Measurements from ENCODE around the gene PRSS8. TPM values are rescaled to one million over a fixed set of nuclear protein-coding genes. Genes with fewer than 3 reads are reported as not detected.

PRSS8 gene
- total RNA-seq, 1 experiment from 2014 or later, result 42.6 TPM

DNA sequence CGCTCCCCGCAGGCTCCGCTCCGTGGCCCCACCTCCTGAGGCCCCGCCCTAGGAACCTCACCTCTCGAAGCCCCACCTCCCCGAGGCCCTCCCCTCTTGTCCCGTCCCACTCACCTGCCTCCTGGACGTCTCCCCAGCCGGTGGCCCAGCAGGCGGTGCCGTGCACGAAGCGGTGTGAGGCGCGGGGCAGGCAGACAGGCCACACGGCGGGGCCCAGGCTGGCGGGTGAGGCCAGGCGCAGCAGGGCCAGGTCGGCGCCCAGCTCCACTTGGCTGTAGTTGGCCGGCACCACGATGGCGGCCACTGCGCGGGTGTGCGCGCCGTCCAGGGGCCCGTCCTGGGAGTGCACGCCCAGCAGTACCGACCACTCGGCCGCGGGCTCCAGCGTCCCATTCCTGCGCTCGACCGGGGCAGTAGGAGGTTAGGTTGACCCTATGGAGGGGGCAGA is 12.8 kb upstream of the PRSS8 start:
- Histone ChIP-seq H4K20me1 (ENCODE audit: insufficient read depth) (no peaks in the 10 kb centered on the region), H3K9me2 (ENCODE audit: insufficient read depth) (no peaks in the 10 kb centered on the region), H3K9me3 (ENCODE audit: control insufficient read depth in 1 of 2, insufficient read depth in 1 of 2, low read depth in 1 of 2, low read length in 2 of 2) (no peaks in the 10 kb centered on the region), H3K79me2 (ENCODE audit: insufficient read depth, low read length) (no peaks in the 10 kb centered on the region), H3K4me3 (replicated peaks in 1 of 2; ENCODE audit: low read depth in 1 of 2, low read length in 2 of 2) (peak overlapping the region; percentile 22 to 27; a peak in 3 of 4 replicates), H3K27me3 (ENCODE audit: insufficient read depth, low read length) (no peaks in the 10 kb centered on the region), H3K27ac (ENCODE audit: low read depth, low read length) (peak overlapping the region; percentile 32; the same call in 1 of the 2 replicates), H3K36me3 (ENCODE audit: control insufficient read depth in 1 of 2, insufficient read depth in 2 of 2, low read length in 2 of 2) (no peaks in the 10 kb centered on the region), H3K4me2 (ENCODE audit: low read length) (peak overlapping the region; percentile 66), H3K4me1 (ENCODE audit: control insufficient read depth in 1 of 2, insufficient read depth in 2 of 2, low read length in 2 of 2) (peaks cover 14 to 29% of the 10 kb centered on the region in 2 experiments; a peak in 3 of 4 replicates), H3K9ac (ENCODE audit: low read length) (no peak overlapping the region), H2AFZ (ENCODE audit: low read depth, low read length, poor library complexity, severe bottlenecking) (peak overlapping the region; percentile 77)
- TF ChIP-seq EZH2 (IDR thresholded peaks at IDR 0.05) (no peak), ZFX (IDR thresholded peaks at IDR 0.05) (no peak), EZH2phosphoT487 (IDR thresholded peaks at IDR 0.05; ENCODE audit: borderline replicate concordance) (no peak), SRF (IDR thresholded peaks at IDR 0.05; ENCODE audit: low read depth) (no peak), POLR2AphosphoS5 (IDR thresholded peaks at IDR 0.05; ENCODE audit: low read depth, low read length) (no peak), POLR2A (IDR thresholded peaks at IDR 0.05; ENCODE audit: borderline replicate concordance, extremely low read depth, insufficient read depth, insufficient read length) (no peak), SIN3A (IDR thresholded peaks at IDR 0.05; ENCODE audit: low read depth) (no peak), TCF7L2 (IDR thresholded peaks at IDR 0.05; ENCODE audit: borderline replicate concordance, extremely low read depth, insufficient read depth, insufficient read length) (no peak), YY1 (IDR thresholded peaks at IDR 0.05; ENCODE audit: extremely low read depth, insufficient replicate concordance, low read depth, low read length) (no peak)
- no TSS peak for BruUV-seq (replicated peaks)
- RAD21 ChIA-PET (ENCODE audit: low non-redundant PET in 1 of 2, low total read pairs in 2 of 2, uncharacterized antibody in 2 of 2, unreplicated experiment in 2 of 2), result no interaction called here
- CTCF ChIA-PET, result no interaction called here
- POLR2A ChIA-PET, result no interaction called here
- ATAC-seq (peak; percentile 99), DNase-seq (ENCODE audit: low read depth, low spot score) (peak; percentile 35)
- intact Hi-C loops (cut with micrococcal nuclease), result no loop called here

DNA sequence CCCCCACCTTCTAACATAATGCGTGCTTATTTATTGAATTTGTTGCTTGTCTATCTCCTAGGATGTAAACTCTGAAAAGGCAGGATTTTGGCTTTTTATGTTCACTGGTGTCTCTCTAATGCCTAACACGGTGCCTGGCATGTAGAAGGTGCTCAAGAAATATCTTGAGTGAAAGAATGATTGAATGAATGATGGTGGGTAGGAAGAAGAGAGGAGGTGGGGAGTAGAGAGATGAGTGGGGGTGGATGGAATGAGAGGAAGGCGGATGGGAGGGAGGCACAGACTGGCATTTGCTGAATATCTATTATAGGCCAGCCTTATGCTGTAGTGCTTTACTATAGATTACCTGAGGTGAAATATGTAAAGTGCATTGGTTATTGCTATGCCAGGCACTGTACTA is 12.0 kb upstream of the PRSS8 start:
- no peaks in the 10 kb centered on the region for H3K27me3 ChIP-seq (ENCODE audit: insufficient read depth, low read length)
- H3K9me3 ChIP-seq (ENCODE audit: control insufficient read depth in 1 of 2, insufficient read depth in 1 of 2, low read depth in 1 of 2, low read length in 2 of 2), result no peaks in the 10 kb centered on the region
- intact Hi-C loops (cut with micrococcal nuclease), result no loop called here
- H3K4me3 ChIP-seq (replicated peaks in 1 of 2; ENCODE audit: low read depth in 1 of 2, low read length in 2 of 2), result peak overlapping the region in 1 of 2 experiments; percentile 27; a peak in 2 of 4 replicates
- H4K20me1 ChIP-seq (ENCODE audit: insufficient read depth), result no peaks in the 10 kb centered on the region
- H2AFZ ChIP-seq (ENCODE audit: low read depth, low read length, poor library complexity, severe bottlenecking), result peak overlapping the region; percentile 77
- 0 out of 2 replicates have a peak, but pooled peaks have one; percentile 3 for ATAC-seq
- ChIA-PET CTCF (no interaction called here), RAD21 (ENCODE audit: low non-redundant PET in 1 of 2, low total read pairs in 2 of 2, uncharacterized antibody in 2 of 2, unreplicated experiment in 2 of 2) (no interaction called here), POLR2A (no interaction called here)
- DNase-seq (ENCODE audit: low read depth, low spot score), result no peak
- no peaks in the 10 kb centered on the region for H3K36me3 ChIP-seq (ENCODE audit: control insufficient read depth in 1 of 2, insufficient read depth in 2 of 2, low read length in 2 of 2)
- no peak overlapping the region for H3K27ac ChIP-seq (ENCODE audit: low read depth, low read length)
- peaks cover 18 to 35% of the 10 kb centered on the region in 2 experiments; a peak in 3 of 4 replicates for H3K4me1 ChIP-seq (ENCODE audit: control insufficient read depth in 1 of 2, insufficient read depth in 2 of 2, low read length in 2 of 2)
- no TSS peak for BruUV-seq (replicated peaks)
- H3K9ac ChIP-seq (ENCODE audit: low read length), result no peak overlapping the region
- H3K79me2 ChIP-seq (ENCODE audit: insufficient read depth, low read length), result no peaks in the 10 kb centered on the region
- no peaks in the 10 kb centered on the region for H3K9me2 ChIP-seq (ENCODE audit: insufficient read depth)
- H3K4me2 ChIP-seq (ENCODE audit: low read length), result peak overlapping the region; percentile 66
- TF ChIP-seq SIN3A (IDR thresholded peaks at IDR 0.05; ENCODE audit: low read depth), result no peak
- TF ChIP-seq CBX3 (IDR thresholded peaks at IDR 0.05; ENCODE audit: low read depth), result no peak
- TF ChIP-seq ELF1 (IDR thresholded peaks at IDR 0.05; ENCODE audit: borderline replicate concordance, low read depth), result no peak
- no peak for TF ChIP-seq EGR1 (IDR thresholded peaks at IDR 0.05; ENCODE audit: low read depth)
- no peak for TF ChIP-seq POLR2AphosphoS5 (IDR thresholded peaks at IDR 0.05; ENCODE audit: low read depth, low read length)
- no peak for TF ChIP-seq POLR2A (IDR thresholded peaks at IDR 0.05; ENCODE audit: borderline replicate concordance, extremely low read depth, insufficient read depth, insufficient read length)
- TF ChIP-seq, protein P1, sequence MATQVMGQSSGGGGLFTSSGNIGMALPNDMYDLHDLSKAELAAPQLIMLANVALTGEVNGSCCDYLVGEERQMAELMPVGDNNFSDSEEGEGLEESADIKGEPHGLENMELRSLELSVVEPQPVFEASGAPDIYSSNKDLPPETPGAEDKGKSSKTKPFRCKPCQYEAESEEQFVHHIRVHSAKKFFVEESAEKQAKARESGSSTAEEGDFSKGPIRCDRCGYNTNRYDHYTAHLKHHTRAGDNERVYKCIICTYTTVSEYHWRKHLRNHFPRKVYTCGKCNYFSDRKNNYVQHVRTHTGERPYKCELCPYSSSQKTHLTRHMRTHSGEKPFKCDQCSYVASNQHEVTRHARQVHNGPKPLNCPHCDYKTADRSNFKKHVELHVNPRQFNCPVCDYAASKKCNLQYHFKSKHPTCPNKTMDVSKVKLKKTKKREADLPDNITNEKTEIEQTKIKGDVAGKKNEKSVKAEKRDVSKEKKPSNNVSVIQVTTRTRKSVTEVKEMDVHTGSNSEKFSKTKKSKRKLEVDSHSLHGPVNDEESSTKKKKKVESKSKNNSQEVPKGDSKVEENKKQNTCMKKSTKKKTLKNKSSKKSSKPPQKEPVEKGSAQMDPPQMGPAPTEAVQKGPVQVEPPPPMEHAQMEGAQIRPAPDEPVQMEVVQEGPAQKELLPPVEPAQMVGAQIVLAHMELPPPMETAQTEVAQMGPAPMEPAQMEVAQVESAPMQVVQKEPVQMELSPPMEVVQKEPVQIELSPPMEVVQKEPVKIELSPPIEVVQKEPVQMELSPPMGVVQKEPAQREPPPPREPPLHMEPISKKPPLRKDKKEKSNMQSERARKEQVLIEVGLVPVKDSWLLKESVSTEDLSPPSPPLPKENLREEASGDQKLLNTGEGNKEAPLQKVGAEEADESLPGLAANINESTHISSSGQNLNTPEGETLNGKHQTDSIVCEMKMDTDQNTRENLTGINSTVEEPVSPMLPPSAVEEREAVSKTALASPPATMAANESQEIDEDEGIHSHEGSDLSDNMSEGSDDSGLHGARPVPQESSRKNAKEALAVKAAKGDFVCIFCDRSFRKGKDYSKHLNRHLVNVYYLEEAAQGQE (IDR thresholded peaks at IDR 0.05; ENCODE audit: low read depth), result no peak
- TF ChIP-seq YY1 (IDR thresholded peaks at IDR 0.05; ENCODE audit: extremely low read depth, insufficient replicate concordance, low read depth, low read length), result no peak
- TF ChIP-seq, protein P2, sequence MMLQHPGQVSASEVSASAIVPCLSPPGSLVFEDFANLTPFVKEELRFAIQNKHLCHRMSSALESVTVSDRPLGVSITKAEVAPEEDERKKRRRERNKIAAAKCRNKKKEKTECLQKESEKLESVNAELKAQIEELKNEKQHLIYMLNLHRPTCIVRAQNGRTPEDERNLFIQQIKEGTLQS (IDR thresholded peaks at IDR 0.05), result no peak
- TF ChIP-seq, protein P3, sequence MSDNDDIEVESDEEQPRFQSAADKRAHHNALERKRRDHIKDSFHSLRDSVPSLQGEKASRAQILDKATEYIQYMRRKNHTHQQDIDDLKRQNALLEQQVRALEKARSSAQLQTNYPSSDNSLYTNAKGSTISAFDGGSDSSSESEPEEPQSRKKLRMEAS (IDR thresholded peaks at IDR 0.05), result no peak
- TF ChIP-seq ZFX (IDR thresholded peaks at IDR 0.05), result no peak
- TF ChIP-seq EZH2 (IDR thresholded peaks at IDR 0.05), result no peak
- TF ChIP-seq SRF (IDR thresholded peaks at IDR 0.05; ENCODE audit: low read depth), result no peak
- TF ChIP-seq SP1 (IDR thresholded peaks at IDR 0.05; ENCODE audit: low read depth), result no peak

Measured in HCT116 (cell line).